Right cardiac atrium (tissue), 5 donors: ENCODE measurements around the gene ITGB1. TPM values are rescaled to one million over a fixed set of nuclear protein-coding genes. Genes with fewer than 3 reads are reported as not detected.

Experiments
- ATAC-seq, 2 donors: fragments of 200-7000 bp; cut with Tn5 transposase; one replicate each; pipeline versions ENCODE4 v1.8.0 to v1.9.1; 2020; ENCODE audit warnings: moderate library complexity in 2 of 2, mild to moderate bottlenecking in 1 of 2
- DNase-seq, 3 donors: peaks; one replicate each; pipeline ENCODE4 v3.0.0-alpha.2; 2020
- H3K27ac ChIP-seq: one replicate; pipeline ENCODE4 v1.5.1; 2013; ENCODE audit warnings: mild to moderate bottlenecking, low read length, control low read depth, moderate library complexity
- H3K27me3 ChIP-seq: one replicate; pipeline ENCODE4 v1.6.1; 2013; ENCODE audit not compliant: control insufficient read depth, insufficient read depth
- H3K4me1 ChIP-seq: one replicate; pipeline ENCODE4 v1.6.1; 2013; ENCODE audit warnings: low read length; ENCODE audit not compliant: control insufficient read depth, insufficient read depth
- H3K4me3 ChIP-seq: one replicate; pipeline ENCODE4 v1.5.1; 2013; ENCODE audit warnings: low read length, control low read depth
- H3K9me3 ChIP-seq: one replicate; pipeline ENCODE4 v1.6.1; 2013; ENCODE audit warnings: low read length; ENCODE audit not compliant: control insufficient read depth
- WGBS: extraction: QIAGEN DNeasy Blood & Tissue Kit; methylation state at CpG from one replicate; pipeline ENCODE4 v1.1.7; 2013; 5-methylcytosine and 5-hydroxymethylcytosine counted together
- intact Hi-C, 4 donors: fragments of 100-400 bp; cut with DNase I; formaldehyde crosslinking; loops; one replicate each; pipeline versions ENCODE4 v1.11.0 to v1.14.0; 2022 to 2023
- polyA plus RNA-seq: library from polyadenylated mRNA; stranded (reverse); fragments of 200-250 nt; gene quantifications from one replicate; pipeline ENCODE4 v1.2.3, GENCODE V29; 2013
- total RNA-seq, 4 donors: library from RNA; stranded (reverse); fragmentation: NEBNext Ultra II Directional; extraction: Animal tissue kit (Norgen Biotek cat#: 25700); gene quantifications; one replicate each; pipeline ENCODE4 v1.2.1, GENCODE V29; 2021
- donor health status: healthy with polysubstance abuse.
- donor health status: DM: no; HTN: yes; CAD: no.
- donor health status: DM: no; HTN: no; CAD: no.
- donor health status: DM: no; HTN: yes; CAD: no; lungs with severe emphysema.
- donor health status: DM: yes; HTN: yes; CAD: no.

Gene ITGB1
- total and polyA plus RNA-seq, 5 donors, result 259 to 583 (median 461) TPM

DNA sequence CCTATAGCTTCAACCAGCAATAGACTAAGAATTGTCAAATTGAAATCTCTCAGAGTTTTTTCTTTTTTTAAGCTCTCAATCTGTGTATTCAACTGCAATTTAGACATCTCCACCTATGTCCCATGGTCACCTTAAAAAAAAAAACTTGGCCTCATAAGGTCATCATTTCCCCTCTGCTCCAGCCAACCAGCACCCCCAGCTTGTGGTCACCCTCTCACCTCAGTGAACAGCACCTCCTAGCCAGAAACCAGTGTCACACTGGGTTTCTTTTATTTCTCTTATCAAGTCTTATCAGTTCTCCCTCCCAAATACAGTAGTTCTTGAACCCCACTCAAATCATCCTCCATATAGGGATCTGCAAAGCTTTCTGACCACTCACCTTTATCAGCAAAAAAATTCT is 4.0 kb downstream of the ITGB1 start:
- intact Hi-C loops, result no loop called here
- DNase-seq (no peak), ATAC-seq (no peak)
- Histone ChIP-seq H3K4me1 (no peaks in the 10 kb centered on the region), H3K4me3 (no peak overlapping the region), H3K9me3 (no peaks in the 10 kb centered on the region), H3K27ac (peak overlapping the region; percentile 50), H3K27me3 (no peaks in the 10 kb centered on the region)

- H3K4me1 ChIP-seq, result peaks cover 3% of the 10 kb centered on the region
- DNase-seq (no peak), ATAC-seq (no peak)
- intact Hi-C loops, result no loop called here
- no peaks in the 10 kb centered on the region for H3K9me3 ChIP-seq
- WGBS, result 26% methylated on average over 6 of the region's 6 CpGs
- H3K4me3 ChIP-seq, result no peak overlapping the region
- H3K27ac ChIP-seq, result peak overlapping the region; percentile 62
- no peaks in the 10 kb centered on the region for H3K27me3 ChIP-seq
These were observed 4.6 kb downstream of the ITGB1 start for GRCh38 chr10:32953277-32953927.

GRCh38 chr10:32952541-32953276 is 5.3 kb downstream of the ITGB1 start:
- H3K4me1 ChIP-seq, result peaks cover 4% of the 10 kb centered on the region
- H3K4me3 ChIP-seq, result no peak overlapping the region
- intact Hi-C loops, result no loop called here
- no peaks in the 10 kb centered on the region for H3K9me3 ChIP-seq
- H3K27ac ChIP-seq, result no peak overlapping the region
- no peaks in the 10 kb centered on the region for H3K27me3 ChIP-seq
- 82% methylated on average over 4 of the region's 4 CpGs for WGBS
- DNase-seq, result no peak
- no peak for ATAC-seq

DNA sequence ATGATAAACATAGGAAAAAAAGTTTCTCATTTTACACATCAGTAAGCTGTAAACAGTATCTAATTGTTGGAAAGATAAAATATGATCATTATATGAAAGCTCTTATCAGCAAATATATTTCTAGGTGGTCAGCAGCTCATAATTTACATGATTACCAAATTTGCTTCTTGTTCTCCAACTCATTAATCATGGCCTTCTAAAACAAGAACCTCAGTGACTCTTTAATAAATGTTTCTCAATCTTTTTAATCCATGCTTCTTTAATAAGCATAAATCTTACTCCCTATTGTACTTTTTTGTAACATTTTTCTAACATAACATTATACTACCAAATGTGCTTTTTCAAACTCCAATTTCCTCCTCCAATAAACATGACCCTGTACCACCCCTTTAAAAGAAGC is 5.9 kb downstream of the ITGB1 start:
- H3K27ac ChIP-seq, result no peak overlapping the region
- intact Hi-C loops, result no loop called here
- no peak for ATAC-seq

GRCh38 chr10:32951111-32951510 is 6.9 kb downstream of the ITGB1 start:
- WGBS, result 55% methylated on average over 3 of the region's 3 CpGs
- Histone ChIP-seq H3K4me3 (no peak overlapping the region), H3K27ac (no peak overlapping the region), H3K9me3 (no peaks in the 10 kb centered on the region), H3K4me1 (peaks cover 4% of the 10 kb centered on the region), H3K27me3 (no peaks in the 10 kb centered on the region)
- DNase-seq, result no peak
- intact Hi-C loops, result no loop called here
- ATAC-seq, result no peak

More for the DNA sequence above, 5.9 kb downstream of the ITGB1 start:
- peaks cover 4% of the 10 kb centered on the region for H3K4me1 ChIP-seq
- H3K9me3 ChIP-seq, result no peaks in the 10 kb centered on the region
- no peaks in the 10 kb centered on the region for H3K27me3 ChIP-seq
- no peak for DNase-seq
- H3K4me3 ChIP-seq, result no peak overlapping the region

GRCh38 chr10:32950591-32951108 is 7.4 kb downstream of the ITGB1 start:
- no peak overlapping the region for H3K27ac ChIP-seq
- DNase-seq (no peak), ATAC-seq (no peak)
- H3K27me3 ChIP-seq, result no peaks in the 10 kb centered on the region
- no peaks in the 10 kb centered on the region for H3K9me3 ChIP-seq
- WGBS, result 73% methylated on average over 5 of the region's 5 CpGs
- H3K4me3 ChIP-seq, result no peak overlapping the region
- peaks cover 4% of the 10 kb centered on the region for H3K4me1 ChIP-seq
- intact Hi-C loops, result no loop called here

GRCh38 chr10:32949221-32949678 is 8.8 kb downstream of the ITGB1 start:
- Histone ChIP-seq H3K27me3 (no peaks in the 10 kb centered on the region), H3K4me1 (peaks cover 8% of the 10 kb centered on the region), H3K4me3 (no peak overlapping the region), H3K9me3 (no peaks in the 10 kb centered on the region), H3K27ac (no peak overlapping the region)
- no peak for DNase-seq
- ATAC-seq, result no peak
- intact Hi-C loops, result loop anchor here in 1 of 4 donors (10.0 kb wide), 1 partner anchor 56 kb away; no protein-coding TSS in a partner anchor

DNA sequence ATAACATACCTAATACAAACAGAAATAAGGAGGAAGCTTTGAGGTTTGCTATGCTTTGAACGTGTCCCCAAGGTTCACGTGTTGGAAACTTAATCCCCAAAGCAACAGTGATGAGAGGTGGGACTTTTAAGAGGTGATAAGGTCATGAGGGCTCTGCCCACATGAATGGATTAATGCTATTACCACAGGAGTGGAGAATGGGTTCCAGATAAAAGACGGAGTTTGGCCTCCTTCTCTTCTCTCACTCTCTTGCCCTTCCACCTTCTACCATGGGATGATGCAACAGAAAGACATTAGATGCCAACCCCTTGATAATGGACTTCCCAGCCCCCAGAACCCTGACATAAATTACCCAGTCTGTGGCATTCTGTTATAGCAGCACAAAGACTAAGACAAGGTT is 9.6 kb downstream of the ITGB1 start:
- peaks cover 14% of the 10 kb centered on the region for H3K4me1 ChIP-seq
- ATAC-seq (no peak), DNase-seq (no peak)
- no peak overlapping the region for H3K27ac ChIP-seq
- no peaks in the 10 kb centered on the region for H3K9me3 ChIP-seq
- H3K4me3 ChIP-seq, result no peak overlapping the region
- intact Hi-C loops, result loop anchor here in 1 of 4 donors (10.0 kb wide), 1 partner anchor 56 kb away; no protein-coding TSS in a partner anchor
- WGBS, result 49% methylated on average over 3 of the region's 3 CpGs
- H3K27me3 ChIP-seq, result no peaks in the 10 kb centered on the region

GRCh38 chr10:32947586-32947985 is 10.4 kb downstream of the ITGB1 start:
- H3K27me3 ChIP-seq, result no peaks in the 10 kb centered on the region
- ATAC-seq (no peak), DNase-seq (no peak)
- H3K4me1 ChIP-seq, result peaks cover 14% of the 10 kb centered on the region
- no peak overlapping the region for H3K27ac ChIP-seq
- intact Hi-C loops, result loop anchor here in 1 of 4 donors (10.0 kb wide), 1 partner anchor 57 kb away; no protein-coding TSS in a partner anchor
- H3K9me3 ChIP-seq, result no peaks in the 10 kb centered on the region
- WGBS, result 91% methylated on average over 5 of the region's 5 CpGs
- H3K4me3 ChIP-seq, result no peak overlapping the region

DNA sequence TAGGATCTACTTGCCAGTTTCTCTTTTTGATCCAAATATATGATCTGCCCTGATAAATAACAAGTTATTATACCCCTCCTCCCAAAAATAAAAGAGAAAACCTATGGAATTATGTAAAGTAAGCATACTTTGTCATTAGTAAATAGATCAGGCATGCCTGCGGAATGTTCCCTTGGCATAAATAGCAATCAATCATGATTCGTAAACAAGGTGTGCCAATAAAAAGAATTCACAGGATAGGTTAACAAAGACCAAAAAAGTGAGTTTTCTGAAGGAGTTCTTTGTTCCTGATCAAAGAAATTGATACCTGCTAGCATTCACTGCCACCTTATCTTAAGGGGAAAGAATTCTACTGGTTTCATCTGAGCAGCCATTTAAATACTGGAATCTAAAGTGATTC is 11.9 kb downstream of the ITGB1 start:
- DNase-seq (no peak), ATAC-seq (no peak)
- H3K9me3 ChIP-seq, result no peaks in the 10 kb centered on the region
- no peak overlapping the region for H3K27ac ChIP-seq
- no peaks in the 10 kb centered on the region for H3K27me3 ChIP-seq
- H3K4me1 ChIP-seq, result peaks cover 20% of the 10 kb centered on the region
- intact Hi-C loops, result loop anchor here in 1 of 4 donors (10.0 kb wide), 1 partner anchor 59 kb away; no protein-coding TSS in a partner anchor
- WGBS, result 88% methylated on average over 2 of the region's 2 CpGs
- H3K4me3 ChIP-seq, result no peak overlapping the region
